Measurements from ENCODE around the gene KCNH6.
A peak's percentile ranks its signal among the peaks of the same experiment; 100 is the strongest.

Gene KCNH6

GRCh38 chr17:63523253-63523855, at the start of gene KCNH6:
TSS of gene KCNH6 (plus strand) at chr17:63523358. CDS start at chr17:63523414, 56 bp downstream.
- DNase-seq (ENCODE audit: low read depth in 1 of 2, low spot score in 1 of 2): no peak

- no peak for DNase-seq (ENCODE audit: low read depth in 1 of 2, low spot score in 1 of 2)
Observed at GRCh38 chr17:63474174-63474573, 49.0 kb upstream of the KCNH6 start.

GRCh38 chr17:63474586-63475460, 48.3 kb upstream of the KCNH6 start:
- DNase-seq (ENCODE audit: low read depth in 1 of 2, low spot score in 1 of 2): no peak

GRCh38 chr17:63475491-63476412, 47.4 kb upstream of the KCNH6 start:
- no peak for DNase-seq (ENCODE audit: low read depth in 1 of 2, low spot score in 1 of 2)

GRCh38 chr17:63476459-63476853, 46.7 kb upstream of the KCNH6 start:
- DNase-seq (ENCODE audit: low read depth in 1 of 2, low spot score in 1 of 2): no peak

GRCh38 chr17:63476854-63477479, 46.2 kb upstream of the KCNH6 start, which contains the start of gene ACE:
TSS of gene ACE (plus strand) at chr17:63477061. CDS start at chr17:63477095, 34 bp downstream.
- peak in 1 of 2 donors; percentile 10 for DNase-seq (ENCODE audit: low read depth in 1 of 2, low spot score in 1 of 2)

- DNase-seq (ENCODE audit: low read depth in 1 of 2, low spot score in 1 of 2): no peak
Observed at GRCh38 chr17:63477480-63478440, 45.4 kb upstream of the KCNH6 start.

GRCh38 chr17:63478814-63479494, 44.2 kb upstream of the KCNH6 start:
- DNase-seq (ENCODE audit: low read depth in 1 of 2, low spot score in 1 of 2): peak; percentile 57 to 58

GRCh38 chr17:63479495-63480184, 43.5 kb upstream of the KCNH6 start:
- DNase-seq (ENCODE audit: low read depth in 1 of 2, low spot score in 1 of 2): no peak

GRCh38 chr17:63480192-63480784, 42.9 kb upstream of the KCNH6 start:
- no peak for DNase-seq (ENCODE audit: low read depth in 1 of 2, low spot score in 1 of 2)

- DNase-seq (ENCODE audit: low read depth in 1 of 2, low spot score in 1 of 2): no peak
Observed at GRCh38 chr17:63480826-63481487, 42.2 kb upstream of the KCNH6 start.

GRCh38 chr17:63481488-63481870, 41.7 kb upstream of the KCNH6 start:
- DNase-seq (ENCODE audit: low read depth in 1 of 2, low spot score in 1 of 2): no peak

GRCh38 chr17:63482509-63482908, 40.6 kb upstream of the KCNH6 start:
- no peak for DNase-seq (ENCODE audit: low read depth in 1 of 2, low spot score in 1 of 2)

- DNase-seq (ENCODE audit: low read depth in 1 of 2, low spot score in 1 of 2): no peak
Observed at GRCh38 chr17:63483038-63483437, 40.1 kb upstream of the KCNH6 start.

GRCh38 chr17:63483655-63484575, 39.2 kb upstream of the KCNH6 start:
- DNase-seq (ENCODE audit: low read depth in 1 of 2, low spot score in 1 of 2): no peak

- DNase-seq (ENCODE audit: low read depth in 1 of 2, low spot score in 1 of 2): no peak
Observed at GRCh38 chr17:63486317-63487013, 36.7 kb upstream of the KCNH6 start.
